ENCODE measurements around the gene ELP2. TPM values are rescaled to one million over a fixed set of nuclear protein-coding genes. Genes with fewer than 3 reads are reported as not detected.

ELP2 gene
- total RNA-seq, 1 experiment from 2014 or later, result 47.3 TPM

DNA sequence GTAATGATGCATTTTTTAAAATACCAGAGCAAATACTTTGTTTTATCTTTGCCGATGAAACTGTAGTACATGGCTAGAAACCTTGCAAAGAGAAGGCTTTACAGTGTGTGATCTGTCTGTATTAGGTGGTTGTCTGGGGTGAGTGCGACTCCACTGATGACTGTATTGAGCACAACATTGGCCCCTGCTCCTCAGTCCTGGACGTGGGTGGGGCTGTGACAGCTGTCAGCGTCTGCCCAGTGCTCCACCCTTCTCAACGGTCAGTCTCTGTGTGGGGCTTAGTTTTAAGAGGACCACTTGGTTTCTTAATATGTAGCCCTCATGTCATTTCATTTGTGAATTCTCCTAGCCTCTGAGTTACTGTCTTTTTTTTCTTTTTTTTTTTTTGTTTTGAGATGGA is 40.2 kb downstream of the ELP2 start:
- intact Hi-C loops (cut with micrococcal nuclease), result loop anchor here (10.0 kb wide), 1 partner anchor 115 kb away; no protein-coding TSS in a partner anchor
- CTCF ChIA-PET, result no interaction called here
- DNase-seq, result no peak
- no peaks in the 10 kb centered on the region for H3K9me3 ChIP-seq (ENCODE audit: low read length)
- no peaks in the 10 kb centered on the region for H3K79me2 ChIP-seq (ENCODE audit: low read length)
- no peak overlapping the region for H3K27ac ChIP-seq (ENCODE audit: low read length)
- H3K9me2 ChIP-seq (replicated peaks; ENCODE audit: low read length), result no peaks in the 10 kb centered on the region
- no peaks in the 10 kb centered on the region for H3F3A ChIP-seq (ENCODE audit: low read length, unreplicated experiment)
- no peak overlapping the region for H2AFZ ChIP-seq (ENCODE audit: low read length)
- POLR2A ChIA-PET (ENCODE audit: unreplicated experiment), result no interaction called here
- TF ChIP-seq EZH2phosphoT487 (IDR thresholded peaks at IDR 0.05; ENCODE audit: borderline replicate concordance, low read length) (no peak), EZH2 (IDR thresholded peaks at IDR 0.05; ENCODE audit: low read length, unreplicated experiment) (no peak)
- TF ChIP-seq, protein P1, sequence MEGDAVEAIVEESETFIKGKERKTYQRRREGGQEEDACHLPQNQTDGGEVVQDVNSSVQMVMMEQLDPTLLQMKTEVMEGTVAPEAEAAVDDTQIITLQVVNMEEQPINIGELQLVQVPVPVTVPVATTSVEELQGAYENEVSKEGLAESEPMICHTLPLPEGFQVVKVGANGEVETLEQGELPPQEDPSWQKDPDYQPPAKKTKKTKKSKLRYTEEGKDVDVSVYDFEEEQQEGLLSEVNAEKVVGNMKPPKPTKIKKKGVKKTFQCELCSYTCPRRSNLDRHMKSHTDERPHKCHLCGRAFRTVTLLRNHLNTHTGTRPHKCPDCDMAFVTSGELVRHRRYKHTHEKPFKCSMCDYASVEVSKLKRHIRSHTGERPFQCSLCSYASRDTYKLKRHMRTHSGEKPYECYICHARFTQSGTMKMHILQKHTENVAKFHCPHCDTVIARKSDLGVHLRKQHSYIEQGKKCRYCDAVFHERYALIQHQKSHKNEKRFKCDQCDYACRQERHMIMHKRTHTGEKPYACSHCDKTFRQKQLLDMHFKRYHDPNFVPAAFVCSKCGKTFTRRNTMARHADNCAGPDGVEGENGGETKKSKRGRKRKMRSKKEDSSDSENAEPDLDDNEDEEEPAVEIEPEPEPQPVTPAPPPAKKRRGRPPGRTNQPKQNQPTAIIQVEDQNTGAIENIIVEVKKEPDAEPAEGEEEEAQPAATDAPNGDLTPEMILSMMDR (conservative IDR thresholded peaks at IDR 0.05; ENCODE audit: low read depth, low read length), result no peak
- no peak overlapping the region for H3K4me2 ChIP-seq (ENCODE audit: low read length)
- BruUV-seq (replicated peaks), result no TSS peak
- H3K4me1 ChIP-seq (ENCODE audit: insufficient read depth, low read length), result no peaks in the 10 kb centered on the region
- H4K20me1 ChIP-seq (ENCODE audit: low read length), result no peaks in the 10 kb centered on the region
- no peak overlapping the region for H3K4me3 ChIP-seq (ENCODE audit: low read length)
- no peak overlapping the region for H3K9ac ChIP-seq (ENCODE audit: low read length)
- no peak for ATAC-seq
- H3K27me3 ChIP-seq (ENCODE audit: low read length), result no peaks in the 10 kb centered on the region
- no peaks in the 10 kb centered on the region for H3K36me3 ChIP-seq (ENCODE audit: low read depth, low read length)

DNA sequence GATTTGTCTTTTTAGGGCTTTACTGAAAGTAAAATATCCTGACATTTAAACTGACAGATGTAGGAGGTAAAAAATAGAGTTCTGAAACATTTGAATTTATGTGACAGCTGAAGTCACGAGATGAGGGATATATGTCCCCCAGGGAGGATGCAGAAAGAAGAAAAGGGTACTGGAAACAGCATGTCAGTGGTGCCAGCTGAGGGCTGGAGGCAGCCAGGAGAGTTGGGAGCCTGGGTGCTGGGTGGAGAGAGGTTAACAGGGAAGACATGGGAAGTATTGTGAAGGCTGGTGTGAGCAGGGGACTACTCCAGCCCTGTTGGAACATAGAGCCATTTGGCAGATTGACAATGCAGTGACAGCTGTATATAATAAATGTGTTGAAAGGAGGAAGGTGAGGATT is 45.8 kb downstream of the ELP2 start:
- no peak overlapping the region for H3K4me2 ChIP-seq (ENCODE audit: low read length)
- H3K9ac ChIP-seq (ENCODE audit: low read length), result no peak overlapping the region
- ChIA-PET CTCF (no interaction called here), POLR2A (ENCODE audit: unreplicated experiment) (no interaction called here)
- no peaks in the 10 kb centered on the region for H3K9me3 ChIP-seq (ENCODE audit: low read length)
- H3F3A ChIP-seq (ENCODE audit: low read length, unreplicated experiment), result no peaks in the 10 kb centered on the region
- no TSS peak for BruUV-seq (replicated peaks)
- H3K27ac ChIP-seq (ENCODE audit: low read length), result no peak overlapping the region
- no peaks in the 10 kb centered on the region for H3K79me2 ChIP-seq (ENCODE audit: low read length)
- no peaks in the 10 kb centered on the region for H4K20me1 ChIP-seq (ENCODE audit: low read length)
- no peaks in the 10 kb centered on the region for H3K36me3 ChIP-seq (ENCODE audit: low read depth, low read length)
- no peak overlapping the region for H2AFZ ChIP-seq (ENCODE audit: low read length)
- no peaks in the 10 kb centered on the region for H3K27me3 ChIP-seq (ENCODE audit: low read length)
- no peak for TF ChIP-seq EZH2phosphoT487 (IDR thresholded peaks at IDR 0.05; ENCODE audit: borderline replicate concordance, low read length)
- TF ChIP-seq EZH2 (IDR thresholded peaks at IDR 0.05; ENCODE audit: low read length, unreplicated experiment), result no peak
- TF ChIP-seq, protein P1 (conservative IDR thresholded peaks at IDR 0.05; ENCODE audit: low read depth, low read length), result no peak
- intact Hi-C loops (cut with micrococcal nuclease), result loop anchor here (10.0 kb wide), 1 partner anchor 109 kb away; no protein-coding TSS in a partner anchor
- no peaks in the 10 kb centered on the region for H3K4me1 ChIP-seq (ENCODE audit: insufficient read depth, low read length)
- no peak overlapping the region for H3K4me3 ChIP-seq (ENCODE audit: low read length)
- no peak for DNase-seq
- ATAC-seq, result no peak
- H3K9me2 ChIP-seq (replicated peaks; ENCODE audit: low read length), result no peaks in the 10 kb centered on the region

DNA sequence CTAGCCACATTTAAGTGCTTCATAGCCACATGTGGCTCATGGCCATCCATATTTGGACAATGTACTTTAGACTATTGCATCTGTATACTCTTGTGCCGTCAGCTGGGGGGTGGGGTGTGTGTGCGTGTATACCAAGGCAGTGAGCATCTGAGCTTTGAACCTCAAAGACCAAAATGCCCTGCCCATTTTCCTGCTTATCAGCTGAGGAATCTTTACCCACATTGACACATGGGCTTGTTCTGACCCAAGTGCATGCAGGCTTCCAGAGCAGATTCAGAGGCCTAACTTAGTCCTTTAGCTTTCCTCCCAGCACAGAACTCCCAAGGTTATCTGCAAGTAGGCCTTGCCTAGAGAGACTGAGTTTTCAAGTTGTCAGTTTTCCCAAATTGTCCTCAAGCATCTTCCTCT is 46.5 kb downstream of the ELP2 start:
- no peaks in the 10 kb centered on the region for H3F3A ChIP-seq (ENCODE audit: low read length, unreplicated experiment)
- H3K27ac ChIP-seq (ENCODE audit: low read length), result no peak overlapping the region
- no peaks in the 10 kb centered on the region for H3K9me3 ChIP-seq (ENCODE audit: low read length)
- no peak overlapping the region for H3K4me3 ChIP-seq (ENCODE audit: low read length)
- ChIA-PET CTCF (no interaction called here), POLR2A (ENCODE audit: unreplicated experiment) (no interaction called here)
- TF ChIP-seq EZH2phosphoT487 (IDR thresholded peaks at IDR 0.05; ENCODE audit: borderline replicate concordance, low read length), result no peak
- TF ChIP-seq EZH2 (IDR thresholded peaks at IDR 0.05; ENCODE audit: low read length, unreplicated experiment), result no peak
- TF ChIP-seq, protein P1 (conservative IDR thresholded peaks at IDR 0.05; ENCODE audit: low read depth, low read length), result no peak
- no peaks in the 10 kb centered on the region for H3K79me2 ChIP-seq (ENCODE audit: low read length)
- no TSS peak for BruUV-seq (replicated peaks)
- no peak overlapping the region for H3K9ac ChIP-seq (ENCODE audit: low read length)
- no peaks in the 10 kb centered on the region for H3K9me2 ChIP-seq (replicated peaks; ENCODE audit: low read length)
- no peaks in the 10 kb centered on the region for H4K20me1 ChIP-seq (ENCODE audit: low read length)
- H3K27me3 ChIP-seq (ENCODE audit: low read length), result no peaks in the 10 kb centered on the region
- DNase-seq, result no peak
- H3K4me1 ChIP-seq (ENCODE audit: insufficient read depth, low read length), result no peaks in the 10 kb centered on the region
- no peaks in the 10 kb centered on the region for H3K36me3 ChIP-seq (ENCODE audit: low read depth, low read length)
- no peak for ATAC-seq
- no peak overlapping the region for H3K4me2 ChIP-seq (ENCODE audit: low read length)
- H2AFZ ChIP-seq (ENCODE audit: low read length), result no peak overlapping the region
- intact Hi-C loops (cut with micrococcal nuclease), result loop anchor here (10.0 kb wide), 1 partner anchor 109 kb away; no protein-coding TSS in a partner anchor
